ENCODE data around the gene NT5E.
"Not testable (repeated sequence)": the region's sequence is repeated elsewhere in the genome, so short reads cannot be mapped to it uniquely, and the experiment has no call there.

The NT5E gene

GRCh38 chr6:85494547-85495536 is 45.0 kb downstream of the NT5E start:
- no peak for FAIRE-seq

- FAIRE-seq = no peak
Measured at GRCh38 chr6:85496009-85496579, 46.2 kb downstream of the NT5E start.

GRCh38 chr6:85496856-85497255 is 47.0 kb downstream of the NT5E start:
- no peak for FAIRE-seq

GRCh38 chr6:85498596-85499258 is 48.8 kb downstream of the NT5E start:
- FAIRE-seq = no peak

- no peak for FAIRE-seq
Measured at GRCh38 chr6:85506441-85507093, 56.7 kb downstream of the NT5E start.

- FAIRE-seq = peak; percentile 67
Measured at GRCh38 chr6:85516168-85516567, 66.3 kb downstream of the NT5E start.

- not testable (repeated sequence) for FAIRE-seq
Measured at GRCh38 chr6:85524281-85524680, 74.4 kb downstream of the NT5E start.

GRCh38 chr6:85537055-85537494 is 87.2 kb downstream of the NT5E start:
- peak; percentile 90 for FAIRE-seq

GRCh38 chr6:85544776-85545175 is 94.9 kb downstream of the NT5E start:
- no peak for FAIRE-seq

All from endometrium (tissue), 2 donors.